HepG2 (cell line): ENCODE measurements around the gene CABLES2. TPM values are rescaled to one million over a fixed set of nuclear protein-coding genes. Genes with fewer than 3 reads are reported as not detected.

Experiments
- ATAC-seq: fragments of 200-7000 bp; cut with Tn5 transposase; 3 replicates; pipeline ENCODE4 v1.9.1; 2020; ENCODE audit warnings: mild to moderate bottlenecking, moderate library complexity
- BruUV-seq: library from RNA; stranded (reverse); fragments of 400-500 nt; replicated peaks from 2 replicates; lab custom pipeline; 2021; lab: Mats Ljungman, UMichigan
- CTCF ChIA-PET: fragments of 300-600 bp; formaldehyde crosslinking; extraction: SDS; loops from one replicate; lab custom pipeline; 2021; ENCODE audit warnings: low total read pairs, inconsistent platforms, low intra/inter-chr PET ratio; lab: Yijun Ruan, JAX
- POLR2A ChIA-PET: fragments of 350-600 bp; sonication (Branson Sonifier 250); formaldehyde crosslinking; loops from one replicate; lab custom pipeline; 2020; ENCODE audit warnings: antibody characterized with exemption, inconsistent platforms; lab: Yijun Ruan, JAX
- DNase-seq: peaks from one replicate; pipeline ENCODE4 v3.0.0-alpha.2; 2015; ENCODE audit warnings: low spot score
- FAIRE-seq: peaks from 3 replicates; lab custom pipeline; 2011; peaks lifted over from hg19 to GRCh38; lab: Jason Lieb, UNC
- H2AFZ ChIP-seq: one replicate; pipeline ENCODE4 v1.6.1; 2011; ENCODE audit warnings: low read length, inconsistent platforms
- H3K27ac ChIP-seq: fragments of 300-600 bp; 3 replicates; pipeline ENCODE4 v1.8.0; 2011; ENCODE audit warnings: mixed run types, mild to moderate bottlenecking, mixed read lengths, low read length, inconsistent platforms; ENCODE audit not compliant: insufficient read depth; ENCODE audit errors: extremely low read length
- H3K27me3 ChIP-seq, 2 experiments: fragments of 200-600 bp in 1 of 2; 2 replicates in 1 of 2; 3 replicates in 1 of 2; pipeline versions ENCODE4 v1.6.0 to v1.8.0; 2011; ENCODE audit warnings: low read length in 2 of 2, mild to moderate bottlenecking in 2 of 2, moderate library complexity in 2 of 2, inconsistent platforms in 1 of 2; ENCODE audit not compliant: insufficient read depth in 2 of 2, control insufficient read depth in 1 of 2
- H3K36me3 ChIP-seq, 2 experiments: fragments of 200-600 bp in 1 of 2; replicated peaks in 1 of 2; 2 replicates in 1 of 2; 3 replicates in 1 of 2; pipeline versions ENCODE4 v1.5.1 to v1.8.0; 2011; ENCODE audit warnings: low read length in 2 of 2, inconsistent platforms in 1 of 2; ENCODE audit not compliant: insufficient read depth in 2 of 2, control insufficient read depth in 1 of 2
- H3K4me1 ChIP-seq: 2 replicates; pipeline ENCODE4 v1.5.1; 2012; ENCODE audit warnings: low read length, inconsistent platforms; ENCODE audit not compliant: insufficient read depth
- H3K4me2 ChIP-seq: 2 replicates; pipeline ENCODE4 v1.6.0; 2011; ENCODE audit warnings: low read depth, low read length, inconsistent platforms
- H3K4me3 ChIP-seq, 3 experiments: fragments of 200-600 bp in 1 of 3; sonication (generic), shearing (Covaris generic) in 1 of 3; replicated peaks in 1 of 3; 2 replicates each; pipeline ENCODE4 v1.5.1; 2011 to 2016; ENCODE audit warnings: low read length in 3 of 3, inconsistent platforms in 2 of 3, low read depth in 2 of 3, mild to moderate bottlenecking in 2 of 3, control low read depth in 1 of 3, mixed read lengths in 1 of 3; ENCODE audit not compliant: insufficient read depth in 1 of 3
- H3K79me2 ChIP-seq: one replicate; pipeline ENCODE4 v1.6.1; 2011; ENCODE audit warnings: low read length, inconsistent platforms; ENCODE audit not compliant: insufficient read depth
- H3K9ac ChIP-seq: 2 replicates; pipeline ENCODE4 v1.6.0; 2011; ENCODE audit warnings: mild to moderate bottlenecking, low read depth, low read length, inconsistent platforms; ENCODE audit not compliant: insufficient read depth
- H3K9me3 ChIP-seq: 2 replicates; pipeline ENCODE4 v1.5.1; 2012; ENCODE audit warnings: mild to moderate bottlenecking, low read length
- H4K20me1 ChIP-seq: 2 replicates; pipeline ENCODE4 v1.6.0; 2011; ENCODE audit warnings: inconsistent platforms, mild to moderate bottlenecking, low read length, moderate library complexity; ENCODE audit not compliant: insufficient read depth
- ETV5 ChIP-seq: IDR thresholded peaks from 2 replicates; pipeline ENCODE4 v1.6.1; 2018; ENCODE audit warnings: missing biosample characterization, missing genetic modification reagents, inconsistent platforms, borderline replicate concordance
- KLF16 ChIP-seq, 2 experiments: sonication (generic) in 1 of 2; formaldehyde crosslinking in 1 of 2; IDR thresholded peaks; 2 replicates each; pipeline versions ENCODE4 v1.6.1 to v1.8.0; 2016 to 2023; ENCODE audit warnings: missing genetic modification reagents in 2 of 2, missing compliant biosample characterization in 1 of 2
- NONO ChIP-seq, 2 experiments: fragments of 450-650 bp in 1 of 2; sonication (generic) in 1 of 2; formaldehyde crosslinking in 1 of 2; IDR thresholded peaks in 1 of 2; conservative IDR thresholded peaks in 1 of 2; 2 replicates each; pipeline versions ENCODE4 v1.6.1 to v1.8.0; 2017 to 2022; ENCODE audit warnings: mild to moderate bottlenecking in 1 of 2, missing genetic modification reagents in 1 of 2, moderate library complexity in 1 of 2
- PHF5A ChIP-seq: IDR thresholded peaks from one replicate; pipeline ENCODE4 v1.6.1; 2018; ENCODE audit warnings: low read depth, missing genetic modification reagents; ENCODE audit not compliant: unreplicated experiment
- POLR2A ChIP-seq, 2 experiments: IDR thresholded peaks; 2 replicates each; pipeline ENCODE4 v1.6.1; 2011; ENCODE audit warnings: low read depth in 2 of 2, low read length in 2 of 2, mild to moderate bottlenecking in 1 of 2, moderate library complexity in 1 of 2; ENCODE audit not compliant: insufficient read depth in 1 of 2
- WGBS: methylation state at CpG from one replicate; pipeline ENCODE4 v1.1.6; 2017; ENCODE audit warnings: low lambda C conversion rate; 5-methylcytosine and 5-hydroxymethylcytosine counted together
- in situ Hi-C: cut with HindIII; loops from 2 replicates; pipeline ENCODE4 v1.10.0; 2017; ENCODE audit warnings: low pct_unique_long_range_greater_than_20kb; ENCODE audit not compliant: extremely low pct_ligation_motif_present
- intact Hi-C: fragments of 100-400 bp; cut with micrococcal nuclease; formaldehyde crosslinking; loops from one replicate; pipeline ENCODE4 v1.10.0; 2022; ENCODE audit not compliant: unreplicated experiment
- polyA plus RNA-seq, 8 experiments: library from polyadenylated mRNA; depleted of rRNA in 3 of 8; stranded (reverse) in 7 of 8; unstranded in 1 of 8; fragments of >200 nt; fragmentation: Illumina TruSeq in 4 of 8; extraction: Trizol in 4 of 8; gene quantifications; 2 replicates each; pipeline versions ENCODE4 v1.2.1 to v1.2.3, GENCODE V29; 2011 to 2016; ENCODE audit warnings: low read depth in 4 of 8, missing spikeins in 1 of 8, mixed read lengths in 1 of 8; ENCODE audit not compliant: insufficient read depth in 1 of 8
- total RNA-seq, 5 experiments: library from RNA; depleted of rRNA; stranded (reverse); fragments of >200 nt; fragmentation: Illumina TruSeq; extraction: Trizol; gene quantifications; 2 replicates each; pipeline ENCODE4 v1.2.3, GENCODE V29; 2016; ENCODE audit warnings: low read depth in 1 of 5
- TF ChIP-seq, protein P1 (sequence below): sonication (generic); formaldehyde crosslinking; IDR thresholded peaks from 2 replicates; pipeline ENCODE4 v1.4.0; 2020; ENCODE audit warnings: mild to moderate bottlenecking, missing genetic modification reagents

The CABLES2 gene
- total and polyA plus RNA-seq, 2 of the 13 experiments (the other 11 are each of a cell fraction or from before 2014, with no cell fraction given), result 5.2 to 9.7 TPM

DNA sequence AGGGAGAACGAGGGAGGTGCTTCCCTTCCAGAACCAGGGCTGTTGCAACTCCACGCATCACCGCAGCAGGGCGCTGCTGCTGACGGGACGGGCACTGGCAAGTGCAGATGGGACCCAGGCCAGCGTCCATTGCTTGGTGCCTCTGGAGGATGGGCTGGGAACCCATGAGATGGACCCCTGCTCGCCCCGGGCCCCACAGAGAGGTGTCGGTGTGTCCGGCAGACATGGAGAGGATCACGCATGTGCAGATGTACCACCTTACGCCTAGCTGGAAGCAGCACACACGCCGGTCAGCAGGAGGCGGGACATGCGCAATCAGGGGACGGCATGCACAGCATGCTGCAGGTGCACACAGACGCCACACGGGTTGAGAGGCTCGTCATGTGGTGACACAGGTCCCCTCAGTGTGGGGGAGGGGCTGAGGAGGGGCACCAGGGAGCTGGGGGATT, 5.7 kb downstream of the CABLES2 start (continued):
- TF ChIP-seq, protein P1, sequence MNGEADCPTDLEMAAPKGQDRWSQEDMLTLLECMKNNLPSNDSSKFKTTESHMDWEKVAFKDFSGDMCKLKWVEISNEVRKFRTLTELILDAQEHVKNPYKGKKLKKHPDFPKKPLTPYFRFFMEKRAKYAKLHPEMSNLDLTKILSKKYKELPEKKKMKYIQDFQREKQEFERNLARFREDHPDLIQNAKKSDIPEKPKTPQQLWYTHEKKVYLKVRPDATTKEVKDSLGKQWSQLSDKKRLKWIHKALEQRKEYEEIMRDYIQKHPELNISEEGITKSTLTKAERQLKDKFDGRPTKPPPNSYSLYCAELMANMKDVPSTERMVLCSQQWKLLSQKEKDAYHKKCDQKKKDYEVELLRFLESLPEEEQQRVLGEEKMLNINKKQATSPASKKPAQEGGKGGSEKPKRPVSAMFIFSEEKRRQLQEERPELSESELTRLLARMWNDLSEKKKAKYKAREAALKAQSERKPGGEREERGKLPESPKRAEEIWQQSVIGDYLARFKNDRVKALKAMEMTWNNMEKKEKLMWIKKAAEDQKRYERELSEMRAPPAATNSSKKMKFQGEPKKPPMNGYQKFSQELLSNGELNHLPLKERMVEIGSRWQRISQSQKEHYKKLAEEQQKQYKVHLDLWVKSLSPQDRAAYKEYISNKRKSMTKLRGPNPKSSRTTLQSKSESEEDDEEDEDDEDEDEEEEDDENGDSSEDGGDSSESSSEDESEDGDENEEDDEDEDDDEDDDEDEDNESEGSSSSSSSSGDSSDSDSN (CRISPR knock-in tag), result no peak
- 0 out of 4 replicates have a peak, but pooled peaks of 1 of the 2 experiments have one; percentile 29 for TF ChIP-seq POLR2A (IDR thresholded peaks at IDR 0.05; ENCODE audit: insufficient read depth in 1 of 2, low read depth in 2 of 2, low read length in 2 of 2)
- TF ChIP-seq KLF16 (CRISPR knock-in tag; IDR thresholded peaks at IDR 0.05), result 0 out of 4 replicates have a peak, but pooled peaks of 1 of the 2 experiments have one; percentile 36

DNA sequence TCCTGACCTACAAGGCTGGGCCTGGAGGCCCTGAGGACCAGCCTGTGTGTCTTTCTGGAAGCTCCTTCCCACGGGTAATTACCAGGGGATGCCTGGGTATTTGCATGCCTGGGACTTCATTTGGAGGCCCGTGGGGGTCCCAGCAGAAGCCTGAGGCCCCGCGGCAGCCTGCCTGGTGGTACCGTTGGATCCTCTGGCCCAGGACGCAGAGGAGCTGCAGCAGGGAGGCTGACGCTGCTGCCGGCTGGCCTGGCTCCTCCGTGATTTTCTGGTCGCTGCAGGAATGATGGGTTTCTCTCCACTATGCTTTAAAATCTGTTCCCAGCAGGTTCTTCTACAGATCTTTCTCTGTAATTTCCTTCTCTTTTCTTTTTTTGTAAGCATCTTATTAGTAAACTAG, 6.5 kb downstream of the CABLES2 start:
- H3K27ac ChIP-seq, result no peak overlapping the region
- ATAC-seq (no peak), FAIRE-seq (no peak)
- TF ChIP-seq PHF5A (CRISPR knock-in tag) (no peak), NONO (IDR thresholded peaks at IDR 0.05) (no peak), NONO (CRISPR knock-in tag; conservative IDR thresholded peaks at IDR 0.05) (no peak), ETV5 (no peak)
- TF ChIP-seq, all 625 proteins: peak for 0
- H3K4me1 ChIP-seq, result peaks cover 18% of the 10 kb centered on the region
- H4K20me1 ChIP-seq, result no peaks in the 10 kb centered on the region; the same call in 1 of the 2 replicates
- no peaks in the 10 kb centered on the region for H3K9me3 ChIP-seq
- intact Hi-C loops (no loop called here), in situ Hi-C loops (no loop called here)
- WGBS, result 89% methylated on average over 5 of the region's 10 CpGs
- peaks cover 2 to 19% of the 10 kb centered on the region in 2 experiments; a peak in 3 of 5 replicates for H3K36me3 ChIP-seq
- no peak overlapping the region for H2AFZ ChIP-seq
- no peak for DNase-seq
- H3K4me3 ChIP-seq, result no peak overlapping the region
- H3K27me3 ChIP-seq, result no peaks in the 10 kb centered on the region
- BruUV-seq, result no TSS peak
- H3K79me2 ChIP-seq, result peaks cover 4% of the 10 kb centered on the region
- H3K9ac ChIP-seq, result no peak overlapping the region
- CTCF ChIA-PET, result no interaction called here
- POLR2A ChIA-PET, result interaction anchor here (0.9 to 2.6 kb wide), 2 partner anchors 10 to 14 kb away, joined by 3 to 9 read pairs; partner anchors contain the start of gene RPS21
- no peak overlapping the region for H3K4me2 ChIP-seq
